ENCODE results near the gene ARID1A. TPM values are rescaled to one million over a fixed set of nuclear protein-coding genes. Genes with fewer than 3 reads are reported as not detected.
"Not testable (repeated sequence)": the region's sequence is repeated elsewhere in the genome, so short reads cannot be mapped to it uniquely, and the experiment has no call there.

ARID1A gene
- total RNA-seq = 116 and 142 TPM in 2 replicates

DNA sequence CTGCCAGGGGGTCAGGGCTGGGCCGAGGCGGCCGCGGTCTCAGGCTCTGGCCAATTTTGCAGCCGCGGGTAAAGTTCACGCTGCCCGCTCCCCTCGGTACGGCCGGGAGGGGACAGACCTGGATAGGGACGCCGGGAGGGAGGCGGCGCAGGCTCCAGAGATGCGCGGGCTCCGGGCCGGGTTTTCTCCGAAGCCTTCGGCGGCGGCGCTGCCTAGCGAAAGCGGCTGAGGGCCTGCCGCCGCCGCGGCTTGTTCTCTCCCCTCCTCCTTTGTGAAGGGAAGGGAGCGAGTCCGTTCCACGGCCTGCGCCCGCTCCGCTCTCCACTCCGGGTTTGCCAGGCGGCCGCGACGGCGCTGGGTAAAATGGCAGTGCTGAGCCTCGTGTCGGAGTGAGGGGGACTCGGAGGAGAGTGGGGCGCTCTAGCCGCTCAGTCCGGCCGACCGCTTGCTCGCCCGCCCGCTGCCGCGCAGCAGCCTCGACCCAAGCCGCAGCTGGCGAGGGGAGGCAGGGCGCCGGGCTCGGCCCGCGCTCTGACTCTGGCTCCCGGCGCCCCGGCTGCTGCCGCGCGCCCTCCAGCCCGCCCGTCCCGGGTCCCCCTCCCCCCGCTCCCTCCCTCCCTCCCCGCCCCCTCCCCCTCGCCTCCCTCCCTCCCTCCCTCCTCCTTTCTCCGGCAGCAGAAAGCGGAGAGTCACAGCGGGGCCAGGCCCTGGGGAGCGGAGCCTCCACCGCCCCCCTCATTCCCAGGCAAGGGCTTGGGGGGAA lies at the start of gene ARID1A:
Gene ARID1A, plus strand, starts transcription at position 660 of the 763 bp plus-strand sequence. CDS start 389 bp downstream, outside the sequence.
- H3K27ac Mint-ChIP-seq = peak within 1 kb of the TSS; percentile 93
- POLR2A ChIA-PET = interaction anchor here (0.6 to 15.7 kb wide), 6 partner anchors 12 to 155 kb away, joined by 4 to 308 read pairs (median 24); partner anchors contain the start of gene PIGV
- ATAC-seq (ENCODE audit: low read depth) = peak; percentile 62
- peaks cover 34% of the 10 kb centered on the region for H3K4me1 Mint-ChIP-seq
- intact Hi-C loops (cut with micrococcal nuclease) = loop anchor here (1.0 to 10.0 kb wide), 6 partner anchors 92 to 649 kb away; partner anchors contain the start of genes PIGV and SYTL1
- CTCF ChIA-PET = interaction anchor here (1.4 to 6.4 kb wide), 3 partner anchors 93 to 94 kb away, joined by 4 to 73 read pairs (median 41); partner anchors contain the start of gene PIGV
- H3K9me3 Mint-ChIP-seq = no peaks in the 10 kb centered on the region
- TF ChIP-seq, protein P1, sequence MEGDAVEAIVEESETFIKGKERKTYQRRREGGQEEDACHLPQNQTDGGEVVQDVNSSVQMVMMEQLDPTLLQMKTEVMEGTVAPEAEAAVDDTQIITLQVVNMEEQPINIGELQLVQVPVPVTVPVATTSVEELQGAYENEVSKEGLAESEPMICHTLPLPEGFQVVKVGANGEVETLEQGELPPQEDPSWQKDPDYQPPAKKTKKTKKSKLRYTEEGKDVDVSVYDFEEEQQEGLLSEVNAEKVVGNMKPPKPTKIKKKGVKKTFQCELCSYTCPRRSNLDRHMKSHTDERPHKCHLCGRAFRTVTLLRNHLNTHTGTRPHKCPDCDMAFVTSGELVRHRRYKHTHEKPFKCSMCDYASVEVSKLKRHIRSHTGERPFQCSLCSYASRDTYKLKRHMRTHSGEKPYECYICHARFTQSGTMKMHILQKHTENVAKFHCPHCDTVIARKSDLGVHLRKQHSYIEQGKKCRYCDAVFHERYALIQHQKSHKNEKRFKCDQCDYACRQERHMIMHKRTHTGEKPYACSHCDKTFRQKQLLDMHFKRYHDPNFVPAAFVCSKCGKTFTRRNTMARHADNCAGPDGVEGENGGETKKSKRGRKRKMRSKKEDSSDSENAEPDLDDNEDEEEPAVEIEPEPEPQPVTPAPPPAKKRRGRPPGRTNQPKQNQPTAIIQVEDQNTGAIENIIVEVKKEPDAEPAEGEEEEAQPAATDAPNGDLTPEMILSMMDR (IDR thresholded peaks at IDR 0.05) = no peak
- H3K27me3 Mint-ChIP-seq = no peaks in the 10 kb centered on the region
- peak within 1 kb of the TSS; percentile 92 for H3K4me3 Mint-ChIP-seq
- DNase-seq = peak; percentile 96
- H3K36me3 Mint-ChIP-seq (ENCODE audit: low read depth) = peaks cover 7% of the 10 kb centered on the region

DNA sequence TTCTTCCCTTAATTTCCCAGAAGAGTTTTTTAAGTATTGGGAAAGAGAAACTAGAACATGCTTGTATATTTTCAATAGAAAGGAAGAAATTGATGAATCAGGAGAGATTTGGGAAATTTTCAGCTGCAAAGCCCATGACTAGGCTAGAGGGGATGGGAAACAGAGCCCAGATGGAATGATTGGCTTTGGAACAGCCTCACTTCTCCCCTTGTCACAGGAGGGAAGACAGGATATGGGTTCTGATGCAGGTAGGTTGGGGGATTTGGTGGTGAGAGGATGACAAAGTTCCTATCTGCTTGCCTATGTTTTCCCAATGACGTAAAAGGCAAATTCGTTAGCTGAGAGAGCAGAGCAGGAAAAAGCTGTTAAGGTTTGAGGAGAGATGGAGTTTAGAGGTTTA lies 31.0 kb upstream of the ARID1A start:
- POLR2A ChIA-PET = no interaction called here
- no peak for ATAC-seq (ENCODE audit: low read depth)
- intact Hi-C loops (cut with micrococcal nuclease) = no loop called here
- CTCF ChIA-PET = no interaction called here
- H3K9me3 Mint-ChIP-seq = no peaks in the 10 kb centered on the region
- no peaks in the 10 kb centered on the region for H3K36me3 Mint-ChIP-seq (ENCODE audit: low read depth)
- no peak overlapping the region for H3K27ac Mint-ChIP-seq
- no peaks in the 10 kb centered on the region for H3K27me3 Mint-ChIP-seq
- DNase-seq = no peak
- H3K4me3 Mint-ChIP-seq = no peak overlapping the region
- TF ChIP-seq, protein P1 (IDR thresholded peaks at IDR 0.05) = no peak
- no peaks in the 10 kb centered on the region for H3K4me1 Mint-ChIP-seq

DNA sequence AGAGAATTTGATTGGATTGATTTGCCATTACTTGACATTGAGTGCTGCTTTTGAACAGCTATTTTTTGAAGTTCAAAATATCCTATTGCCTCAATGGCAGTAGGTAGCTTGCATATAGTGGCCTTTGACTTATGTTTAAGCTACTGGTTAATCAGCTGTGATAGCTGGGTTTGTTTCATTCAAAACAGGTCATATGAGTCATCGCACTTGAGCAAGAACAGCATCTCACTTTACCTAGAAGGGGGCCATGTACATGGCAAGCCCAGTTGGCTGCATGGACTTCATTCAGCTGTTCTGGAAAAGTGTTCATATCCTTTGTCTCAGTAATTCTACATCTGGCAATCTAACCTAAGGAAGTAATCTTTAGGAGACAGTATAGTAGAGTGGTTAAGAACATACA lies 29.0 kb upstream of the ARID1A start:
- ChIA-PET POLR2A (interaction anchor here (1.2 kb wide), 1 partner anchor 25 kb away, joined by 5 read pairs; no protein-coding TSS in a partner anchor), CTCF (interaction anchor here (1.1 kb wide), 1 partner anchor 10 kb away, joined by 6 read pairs; no protein-coding TSS in a partner anchor)
- no peak for ATAC-seq (ENCODE audit: low read depth)
- TF ChIP-seq, protein P1 (IDR thresholded peaks at IDR 0.05) = no peak
- H3K9me3 Mint-ChIP-seq = no peaks in the 10 kb centered on the region
- H3K4me3 Mint-ChIP-seq = no peak overlapping the region
- DNase-seq = no peak
- no peaks in the 10 kb centered on the region for H3K4me1 Mint-ChIP-seq
- no peaks in the 10 kb centered on the region for H3K36me3 Mint-ChIP-seq (ENCODE audit: low read depth)
- no peaks in the 10 kb centered on the region for H3K27me3 Mint-ChIP-seq
- no peak overlapping the region for H3K27ac Mint-ChIP-seq
- intact Hi-C loops (cut with micrococcal nuclease) = no loop called here

DNA sequence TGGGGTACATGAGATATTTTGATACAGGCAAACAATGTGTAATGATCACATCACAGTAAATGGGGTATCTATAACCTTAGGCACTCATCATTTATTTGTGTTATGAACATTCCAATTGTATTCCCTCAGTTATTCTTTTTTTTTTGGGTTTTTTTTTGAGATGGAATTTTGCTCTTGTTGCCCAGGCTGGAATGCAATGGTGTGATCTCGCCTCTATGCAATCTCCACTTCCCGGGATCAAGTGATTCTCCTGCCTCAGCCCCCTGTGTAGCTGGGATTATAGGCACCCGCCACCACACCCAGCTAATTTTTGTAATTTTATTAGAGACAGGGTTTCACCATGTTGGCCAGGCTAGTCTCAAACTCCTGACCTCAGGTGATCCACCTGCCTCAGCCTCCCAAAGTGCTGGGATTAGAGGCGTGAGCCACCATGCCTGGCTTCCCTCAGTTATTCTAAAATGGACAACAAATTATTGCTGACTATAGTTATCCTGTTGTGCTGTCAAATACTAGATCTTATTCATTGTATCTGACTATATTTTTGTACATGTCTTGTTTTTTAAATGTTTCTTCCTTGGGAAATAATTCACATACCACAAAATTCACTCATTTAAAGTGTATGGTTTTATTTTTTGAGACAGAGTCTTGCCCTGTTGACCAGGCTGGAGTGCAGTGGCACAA lies 27.6 kb upstream of the ARID1A start:
- ATAC-seq (ENCODE audit: low read depth); intact Hi-C loops (cut with micrococcal nuclease); DNase-seq; H3K36me3 Mint-ChIP-seq (ENCODE audit: low read depth); H3K27me3 Mint-ChIP-seq; H3K4me1 Mint-ChIP-seq; H3K4me3 Mint-ChIP-seq; H3K27ac Mint-ChIP-seq; CTCF ChIA-PET; H3K9me3 Mint-ChIP-seq: not testable (repeated sequence)
- POLR2A ChIA-PET = interaction anchor here (0.6 kb wide), 1 partner anchor 58 kb away, joined by 6 read pairs; no protein-coding TSS in a partner anchor

DNA sequence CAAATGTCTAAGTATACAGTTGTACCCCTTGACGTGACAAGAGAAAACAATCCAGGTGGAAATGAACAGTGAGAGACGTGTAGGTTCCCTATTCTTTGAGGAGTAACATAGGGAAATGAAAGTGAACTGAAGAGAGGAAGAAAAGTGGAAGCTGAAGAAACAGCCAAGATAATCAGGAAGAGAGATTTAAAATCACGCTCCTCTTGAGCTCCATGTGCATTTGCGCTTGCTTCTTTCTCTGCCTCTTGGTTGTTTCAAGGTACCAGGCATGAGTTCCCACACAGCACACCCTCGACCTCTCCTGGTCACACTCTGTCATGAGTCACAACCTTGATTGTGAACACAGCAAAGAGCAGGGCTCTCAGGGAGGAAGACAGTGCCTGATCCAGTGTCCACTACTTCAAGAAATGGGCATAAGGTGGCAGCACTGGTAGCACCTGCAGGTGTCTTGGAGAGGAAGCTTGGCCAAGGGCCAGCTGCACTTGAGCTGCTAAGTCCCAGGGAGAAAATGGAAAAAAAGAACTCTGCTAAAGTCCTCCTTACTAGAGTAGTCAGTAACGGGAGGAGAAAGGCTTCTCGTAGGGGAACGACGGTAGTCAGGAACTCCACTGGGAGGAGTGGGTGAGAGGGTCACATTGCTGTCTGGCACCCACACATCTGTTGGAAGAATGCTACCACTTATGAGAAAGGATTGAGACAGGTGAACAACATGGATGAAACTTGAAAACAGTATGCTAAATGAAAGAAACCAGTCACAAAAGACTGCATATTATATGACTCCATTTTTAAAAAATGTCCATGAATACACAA lies 18.3 kb upstream of the ARID1A start:
- Mint-ChIP-seq H3K27ac (peak overlapping the region; percentile 83), H3K27me3 (no peaks in the 10 kb centered on the region), H3K4me1 (peaks cover 14% of the 10 kb centered on the region), H3K4me3 (peak overlapping the region; percentile 59), H3K36me3 (ENCODE audit: low read depth) (no peaks in the 10 kb centered on the region), H3K9me3 (no peaks in the 10 kb centered on the region)
- POLR2A ChIA-PET = interaction anchor here (0.6 to 3.4 kb wide), 10 partner anchors 15 to 177 kb away, joined by 3 to 30 read pairs (median 4); partner anchors contain the start of genes ARID1A and PIGV
- intact Hi-C loops (cut with micrococcal nuclease) = loop anchor here (1.0 kb wide), 5 partner anchors 15 to 177 kb away; no protein-coding TSS in a partner anchor
- TF ChIP-seq, protein P1 (IDR thresholded peaks at IDR 0.05) = no peak
- DNase-seq (peak; percentile 32), ATAC-seq (ENCODE audit: low read depth) (peak; percentile 99)
- CTCF ChIA-PET = interaction anchor here (0.6 to 2.9 kb wide), 21 partner anchors 11 to 187 kb away, joined by 3 to 81 read pairs (median 4); partner anchors contain the start of gene PIGV

Measured in activated B cell treated with CpG ODN at 0.5 μM for 24 hours (primary cell).